Karpas-422 (cell line): ENCODE results near the gene ARHGAP22. TPM values are rescaled to one million over a fixed set of nuclear protein-coding genes. Genes with fewer than 3 reads are reported as not detected.

Experiments
- DNase-seq: peaks from one replicate; pipeline ENCODE4 v3.0.0-alpha.2; 2015
- H2AFZ ChIP-seq: fragments of 200-600 bp; sonication (generic); 2 replicates; pipeline ENCODE4 v1.6.1; 2014; ENCODE audit warnings: antibody characterized with exemption, low read length, mixed read lengths
- H3K27ac ChIP-seq: fragments of 200-600 bp; sonication (generic); 2 replicates; pipeline ENCODE4 v1.5.1; 2014; ENCODE audit warnings: mild to moderate bottlenecking, low read length, moderate library complexity
- H3K27me3 ChIP-seq: fragments of 200-600 bp; sonication (generic); 2 replicates; pipeline ENCODE4 v1.6.1; 2014; ENCODE audit warnings: low read length, mixed read lengths
- H3K36me3 ChIP-seq: fragments of 200-600 bp; sonication (generic); 2 replicates; pipeline ENCODE4 v1.6.1; 2014; ENCODE audit warnings: low read length, mixed read lengths; ENCODE audit not compliant: insufficient read depth
- H3K4me1 ChIP-seq: fragments of 200-600 bp; sonication (generic); 2 replicates; pipeline ENCODE4 v1.6.1; 2014; ENCODE audit warnings: mild to moderate bottlenecking, low read length, mixed read lengths
- H3K4me2 ChIP-seq: fragments of 200-600 bp; sonication (generic); 2 replicates; pipeline ENCODE4 v1.6.1; 2014; ENCODE audit warnings: low read length, low read depth, mild to moderate bottlenecking; ENCODE audit not compliant: poor library complexity, severe bottlenecking
- H3K4me3 ChIP-seq: fragments of 200-600 bp; sonication (generic); 2 replicates; pipeline ENCODE4 v1.5.1; 2014; ENCODE audit warnings: mild to moderate bottlenecking, antibody characterized with exemption, low read length, mixed read lengths
- H3K79me2 ChIP-seq: fragments of 200-600 bp; sonication (generic); 2 replicates; pipeline ENCODE4 v1.6.1; 2014; ENCODE audit warnings: mild to moderate bottlenecking, low read length, mixed read lengths
- H3K9ac ChIP-seq: fragments of 200-600 bp; sonication (generic); 2 replicates; pipeline ENCODE4 v1.6.0; 2014; ENCODE audit warnings: low read length
- H3K9me2 ChIP-seq: fragments of 200-600 bp; sonication (generic), shearing (Covaris generic); replicated peaks from 2 replicates; pipeline ENCODE4 v1.6.0; 2014; ENCODE audit warnings: mild to moderate bottlenecking, low read length, moderate library complexity; ENCODE audit not compliant: insufficient read depth
- H3K9me3 ChIP-seq: fragments of 300-700, 200-600 bp; sonication (generic); 2 replicates; pipeline ENCODE4 v1.6.1; 2014; ENCODE audit warnings: low read length, mixed read lengths
- H4K20me1 ChIP-seq: fragments of 200-600 bp; sonication (generic); 2 replicates; pipeline ENCODE4 v1.6.1; 2014; ENCODE audit warnings: mild to moderate bottlenecking, antibody characterized with exemption, low read length, low read depth; ENCODE audit not compliant: insufficient read depth
- total RNA-seq: library from RNA; depleted of rRNA; stranded (reverse); fragments of >200 nt; shearing (Covaris generic); gene quantifications from 2 replicates; pipeline ENCODE4 v1.2.3, GENCODE V29; 2014; ENCODE audit warnings: low replicate concordance

The ARHGAP22 gene
- total RNA-seq, 1 experiment from 2014 or later: 0.07 TPM

DNA sequence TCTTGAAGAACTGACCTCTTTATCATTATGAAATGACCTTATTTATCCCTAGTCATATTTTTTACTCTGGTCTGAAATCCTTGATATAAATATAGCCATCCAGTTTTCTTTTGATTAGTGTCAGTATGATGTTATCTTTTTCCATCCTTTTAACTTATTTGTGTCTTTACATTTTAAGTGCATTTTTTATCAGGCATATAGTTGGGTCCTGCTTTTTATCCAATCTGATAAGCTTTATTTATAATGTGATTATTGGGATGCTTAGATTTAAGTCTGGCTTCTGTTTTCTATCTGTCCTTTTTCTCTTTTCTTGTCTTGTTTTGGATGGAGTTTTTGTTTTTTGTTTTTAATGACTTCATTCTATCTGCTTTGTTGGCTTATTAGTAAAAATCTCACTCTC is 119.2 kb downstream of the ARHGAP22 start:
- no peaks in the 10 kb centered on the region for H3K36me3 ChIP-seq
- DNase-seq: no peak
- H2AFZ ChIP-seq: no peak overlapping the region
- no peak overlapping the region for H3K4me3 ChIP-seq
- H3K27ac ChIP-seq: no peak overlapping the region
- no peaks in the 10 kb centered on the region for H3K27me3 ChIP-seq
- H3K9ac ChIP-seq: no peak overlapping the region
- H4K20me1 ChIP-seq: no peaks in the 10 kb centered on the region
- no peaks in the 10 kb centered on the region for H3K9me2 ChIP-seq
- no peaks in the 10 kb centered on the region for H3K9me3 ChIP-seq
- H3K79me2 ChIP-seq: no peaks in the 10 kb centered on the region
- no peaks in the 10 kb centered on the region for H3K4me1 ChIP-seq
- no peak overlapping the region for H3K4me2 ChIP-seq

DNA sequence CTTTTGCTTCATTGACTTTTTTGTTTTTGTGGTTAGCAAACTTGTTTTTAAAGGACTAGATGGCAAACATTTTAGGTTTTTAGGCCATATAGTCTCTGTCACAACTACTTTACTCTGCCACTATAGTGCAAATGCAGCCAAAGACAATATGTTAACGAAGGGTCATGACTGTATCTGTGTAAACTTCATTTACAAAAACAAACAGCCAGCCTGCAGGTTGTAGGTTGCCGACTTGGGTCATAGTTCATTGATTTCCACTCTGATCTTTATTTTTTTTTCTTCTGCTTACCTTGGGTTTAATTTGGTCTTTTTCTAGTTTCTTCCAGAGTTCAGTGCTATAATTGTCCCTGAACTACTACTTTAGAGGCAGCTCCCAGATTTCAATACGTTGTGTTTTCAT is 120.0 kb downstream of the ARHGAP22 start:
- Histone ChIP-seq H4K20me1 (no peaks in the 10 kb centered on the region), H3K27ac (no peak overlapping the region), H3K9me2 (no peaks in the 10 kb centered on the region), H3K9me3 (no peaks in the 10 kb centered on the region), H3K4me3 (no peak overlapping the region), H2AFZ (no peak overlapping the region), H3K79me2 (no peaks in the 10 kb centered on the region), H3K9ac (no peak overlapping the region), H3K4me2 (no peak overlapping the region), H3K4me1 (no peaks in the 10 kb centered on the region), H3K36me3 (no peaks in the 10 kb centered on the region), H3K27me3 (no peaks in the 10 kb centered on the region)
- no peak for DNase-seq

DNA sequence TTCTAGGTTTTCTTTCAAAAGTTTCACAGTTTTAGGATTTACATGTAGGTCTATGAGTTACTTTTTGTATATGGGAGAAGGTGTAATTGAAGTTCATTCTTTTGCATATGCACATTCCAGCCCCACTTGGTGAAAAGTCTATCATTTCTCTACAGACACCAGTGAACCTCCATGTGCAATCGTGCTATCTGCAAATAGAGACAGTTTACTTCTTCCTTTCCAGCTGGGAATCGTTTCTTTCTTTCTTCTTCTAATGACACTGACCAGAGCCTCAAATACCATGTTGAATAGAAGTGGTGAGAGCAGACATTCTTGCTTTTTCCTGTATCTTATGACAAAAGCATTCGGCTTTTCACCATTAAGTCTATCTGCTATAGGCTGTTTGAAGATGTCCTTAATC is 122.7 kb downstream of the ARHGAP22 start:
- Histone ChIP-seq H3K9me3 (no peaks in the 10 kb centered on the region), H3K4me2 (no peak overlapping the region), H3K4me1 (no peaks in the 10 kb centered on the region), H3K4me3 (no peak overlapping the region), H4K20me1 (no peaks in the 10 kb centered on the region), H3K36me3 (no peaks in the 10 kb centered on the region), H3K9me2 (no peaks in the 10 kb centered on the region), H2AFZ (no peak overlapping the region), H3K27ac (no peak overlapping the region), H3K27me3 (no peaks in the 10 kb centered on the region), H3K9ac (no peak overlapping the region), H3K79me2 (no peaks in the 10 kb centered on the region)
- DNase-seq: no peak

DNA sequence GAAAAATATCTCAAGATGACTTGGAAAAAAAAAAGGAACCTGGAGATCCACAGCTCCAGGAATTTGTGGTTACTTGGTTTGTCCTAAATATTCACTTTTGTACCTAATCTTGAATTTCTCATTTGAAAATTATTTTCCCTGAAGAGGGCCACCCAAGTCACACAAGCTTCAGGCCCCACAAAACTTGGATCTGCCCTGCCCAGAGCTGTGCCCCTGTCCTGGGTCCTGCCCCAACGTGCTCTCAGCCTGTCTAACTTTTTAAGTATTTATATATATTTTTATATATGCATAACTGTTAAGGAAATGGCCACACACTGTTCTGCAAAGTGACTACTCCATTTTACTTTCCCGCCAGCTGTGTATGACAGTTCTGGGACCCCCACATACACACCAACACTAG is 123.5 kb downstream of the ARHGAP22 start:
- H3K9me3 ChIP-seq: no peaks in the 10 kb centered on the region
- no peak for DNase-seq
- no peaks in the 10 kb centered on the region for H3K27me3 ChIP-seq
- H3K4me2 ChIP-seq: no peak overlapping the region
- no peak overlapping the region for H3K4me3 ChIP-seq
- no peak overlapping the region for H3K27ac ChIP-seq
- no peak overlapping the region for H3K9ac ChIP-seq
- peaks cover 3% of the 10 kb centered on the region for H3K4me1 ChIP-seq
- no peaks in the 10 kb centered on the region for H3K79me2 ChIP-seq
- no peaks in the 10 kb centered on the region for H4K20me1 ChIP-seq
- H3K9me2 ChIP-seq: no peaks in the 10 kb centered on the region
- no peaks in the 10 kb centered on the region for H3K36me3 ChIP-seq
- no peak overlapping the region for H2AFZ ChIP-seq

DNA sequence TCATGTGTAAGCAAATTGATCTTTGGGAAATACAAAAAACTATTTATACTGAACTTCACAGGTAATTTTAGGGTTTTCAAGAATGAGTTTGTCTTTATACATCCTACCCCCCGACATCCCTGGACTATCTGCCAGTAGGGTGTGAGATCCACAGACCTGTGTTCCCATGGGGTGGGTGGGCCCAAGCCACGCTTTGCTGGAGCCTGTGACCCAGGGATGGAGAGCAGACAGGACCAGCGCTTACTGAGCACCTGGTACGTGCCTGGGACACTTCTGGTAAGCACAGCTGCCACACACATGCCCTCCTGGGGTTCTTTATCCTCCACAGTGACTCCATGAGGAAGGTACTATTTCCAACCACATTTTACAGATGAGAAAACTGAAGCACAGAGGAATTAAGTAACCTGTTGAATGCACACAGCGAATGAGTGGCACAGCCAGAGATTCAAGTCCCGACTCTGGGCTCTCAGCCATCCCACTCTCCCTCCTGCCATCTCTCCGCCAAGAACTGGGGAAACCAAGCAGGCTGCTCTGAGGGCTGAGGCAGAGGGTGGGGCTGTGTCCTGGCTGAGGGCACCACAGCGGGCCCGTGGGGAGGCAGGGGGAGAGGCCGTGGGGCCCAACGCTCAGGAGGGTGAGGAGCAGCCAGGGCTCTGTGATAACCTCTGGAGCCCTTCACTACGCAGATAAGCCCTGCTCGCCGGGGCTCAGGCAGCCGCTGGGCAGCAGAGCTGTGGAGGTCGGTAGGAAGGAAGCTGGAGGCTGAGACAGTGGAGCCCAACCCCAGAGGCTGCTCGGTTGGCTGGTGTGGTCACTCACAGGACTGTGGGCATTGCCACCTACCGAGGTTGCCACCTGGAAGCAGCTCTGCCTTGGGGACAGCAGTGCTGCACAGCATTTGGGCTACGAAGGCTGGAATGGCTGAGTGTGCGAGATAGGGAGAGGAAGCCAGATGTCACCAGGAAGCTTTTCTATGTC is 124.2 kb downstream of the ARHGAP22 start:
- H3K36me3 ChIP-seq: no peaks in the 10 kb centered on the region
- no peak overlapping the region for H3K4me2 ChIP-seq
- no peak overlapping the region for H3K27ac ChIP-seq
- no peak overlapping the region for H3K4me3 ChIP-seq
- H3K79me2 ChIP-seq: no peaks in the 10 kb centered on the region
- peaks cover 9% of the 10 kb centered on the region for H3K4me1 ChIP-seq
- no peak for DNase-seq
- no peaks in the 10 kb centered on the region for H3K9me3 ChIP-seq
- H3K27me3 ChIP-seq: no peaks in the 10 kb centered on the region
- no peaks in the 10 kb centered on the region for H4K20me1 ChIP-seq
- no peaks in the 10 kb centered on the region for H3K9me2 ChIP-seq
- no peak overlapping the region for H3K9ac ChIP-seq
- H2AFZ ChIP-seq: no peak overlapping the region

DNA sequence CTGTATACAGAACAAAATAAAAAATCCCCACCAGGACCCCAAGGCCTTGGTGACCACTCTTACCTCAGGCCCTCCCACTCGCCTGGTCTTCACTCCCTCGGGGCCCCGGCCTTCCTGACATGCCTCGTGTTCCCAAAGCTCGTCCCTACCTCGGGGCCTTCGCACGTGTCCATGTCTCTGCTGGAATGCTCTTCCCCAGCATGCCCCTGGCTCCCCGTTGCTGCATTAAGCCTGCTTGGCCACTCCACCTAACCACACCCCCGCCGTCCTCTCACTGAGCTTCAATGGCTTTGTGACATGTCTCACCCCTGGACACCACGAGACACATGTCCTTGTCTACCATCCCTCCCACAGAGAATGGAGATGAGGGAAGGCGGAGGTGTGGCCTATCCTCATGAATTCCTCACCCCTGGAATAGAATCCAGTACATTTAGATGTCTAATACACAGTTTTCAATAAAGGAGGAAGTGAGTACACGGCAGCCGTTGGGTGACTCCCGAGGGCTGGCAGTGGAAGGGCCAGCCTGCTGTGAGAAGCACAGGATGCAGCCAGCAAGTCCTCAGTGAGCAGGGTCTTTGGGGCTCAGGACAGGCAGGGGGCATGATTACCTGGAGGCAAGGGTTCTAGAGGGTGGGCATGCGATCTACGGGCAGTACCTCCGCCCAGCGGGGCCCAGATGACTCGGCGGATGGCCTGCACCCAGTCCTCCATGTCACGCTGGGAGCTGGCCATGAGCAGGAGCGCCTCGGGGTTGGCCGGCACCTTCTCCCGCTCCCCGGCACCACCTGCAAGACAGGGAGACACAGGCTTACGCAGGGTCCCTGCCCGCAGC is 125.7 kb downstream of the ARHGAP22 start:
- Histone ChIP-seq H3K4me2 (no peak overlapping the region), H4K20me1 (no peaks in the 10 kb centered on the region), H3K36me3 (no peaks in the 10 kb centered on the region), H3K9me3 (no peaks in the 10 kb centered on the region), H3K9me2 (no peaks in the 10 kb centered on the region), H3K4me3 (no peak overlapping the region), H3K79me2 (no peaks in the 10 kb centered on the region), H2AFZ (no peak overlapping the region), H3K27ac (no peak overlapping the region), H3K4me1 (peaks cover 9% of the 10 kb centered on the region), H3K27me3 (no peaks in the 10 kb centered on the region), H3K9ac (no peak overlapping the region)
- DNase-seq: no peak

DNA sequence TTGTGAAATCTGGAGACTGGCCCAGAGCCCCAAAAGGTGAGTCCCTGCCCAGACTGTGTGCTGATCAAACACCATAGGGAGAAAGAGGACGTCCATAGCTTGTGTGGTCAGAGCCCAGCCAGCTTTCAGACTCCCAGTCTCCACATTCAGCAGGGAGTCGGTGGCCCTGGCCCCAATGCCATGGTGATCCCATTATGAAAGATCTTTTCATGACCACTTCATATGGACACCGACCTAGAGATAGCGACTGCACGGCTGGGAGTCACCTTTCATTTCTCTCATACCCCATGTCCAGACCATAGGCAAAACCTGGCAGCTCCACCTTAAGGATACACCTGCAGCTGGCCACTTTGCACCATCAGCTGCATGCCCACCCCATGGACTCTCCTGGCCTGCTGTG is 126.4 kb downstream of the ARHGAP22 start:
- Histone ChIP-seq H3K9me3 (no peaks in the 10 kb centered on the region), H2AFZ (no peak overlapping the region), H3K4me3 (no peak overlapping the region), H3K9me2 (no peaks in the 10 kb centered on the region), H3K79me2 (no peaks in the 10 kb centered on the region), H3K9ac (no peak overlapping the region), H3K27me3 (no peaks in the 10 kb centered on the region), H3K27ac (no peak overlapping the region), H3K4me2 (no peak overlapping the region), H4K20me1 (no peaks in the 10 kb centered on the region), H3K36me3 (no peaks in the 10 kb centered on the region), H3K4me1 (peaks cover 9% of the 10 kb centered on the region)
- DNase-seq: no peak

DNA sequence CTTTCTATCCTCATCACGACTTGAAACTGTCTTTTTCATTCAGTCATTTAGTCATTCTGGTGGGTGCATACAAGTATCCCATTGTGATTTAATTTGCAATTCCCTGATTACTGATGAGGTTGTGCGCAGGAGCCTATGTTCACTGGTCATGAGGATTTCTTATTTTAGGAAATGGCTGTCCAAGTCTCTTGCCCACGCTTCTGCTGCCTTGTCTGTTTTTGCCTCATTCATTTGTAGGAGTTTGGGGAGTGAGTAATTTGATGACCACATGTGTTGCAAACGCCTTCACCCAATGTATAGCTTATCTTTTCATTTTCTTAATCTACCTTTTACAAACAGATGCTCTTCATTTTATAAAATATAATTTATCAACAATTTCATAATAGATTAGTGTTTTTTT is 127.3 kb downstream of the ARHGAP22 start:
- no peaks in the 10 kb centered on the region for H3K79me2 ChIP-seq
- no peak for DNase-seq
- no peaks in the 10 kb centered on the region for H3K9me3 ChIP-seq
- no peak overlapping the region for H3K27ac ChIP-seq
- H3K4me3 ChIP-seq: no peak overlapping the region
- no peaks in the 10 kb centered on the region for H3K27me3 ChIP-seq
- H3K9me2 ChIP-seq: no peaks in the 10 kb centered on the region
- no peak overlapping the region for H3K4me2 ChIP-seq
- no peak overlapping the region for H2AFZ ChIP-seq
- H3K4me1 ChIP-seq: peaks cover 9% of the 10 kb centered on the region
- no peaks in the 10 kb centered on the region for H4K20me1 ChIP-seq
- no peaks in the 10 kb centered on the region for H3K36me3 ChIP-seq
- H3K9ac ChIP-seq: no peak overlapping the region
